ENCODE results near the gene SLC45A3. TPM values are rescaled to one million over a fixed set of nuclear protein-coding genes. Genes with fewer than 3 reads are reported as not detected.

SLC45A3 gene
- total and polyA plus RNA-seq, 2 donors (not counting 3 experiments of a cell fraction or from before 2014, with no cell fraction given): 15.1 to 15.6 TPM

- Histone ChIP-seq H3K9me1 (replicated peaks; ENCODE audit: control insufficient read depth, extremely low read depth, insufficient read depth, low read length) (no peaks in the 10 kb centered on the region), H3K9ac (replicated peaks; ENCODE audit: extremely low read depth, insufficient read depth, low read length) (peak overlapping the region; percentile 91), H3K79me2 (ENCODE audit: control insufficient read depth, insufficient read depth, low read length) (peaks cover 11% of the 10 kb centered on the region), H3K4me3 (replicated peaks in 1 of 3; ENCODE audit: insufficient read depth in 1 of 3, low read depth in 1 of 3, low read length in 3 of 3) (peak overlapping the region in 2 of 3 experiments; percentile 72 to 82), H3K4me1 (ENCODE audit: control insufficient read depth, extremely low read depth, insufficient read depth, low read length) (peaks cover 19% of the 10 kb centered on the region), H2AFZ (ENCODE audit: low read depth, low read length) (no peak overlapping the region), H4K20me1 (replicated peaks; ENCODE audit: control insufficient read depth, extremely low read depth, insufficient read depth, low read length) (no peaks in the 10 kb centered on the region), H3K27me3 (ENCODE audit: control insufficient read depth in 2 of 2, insufficient read depth in 2 of 2, low read length in 2 of 2) (no peaks in the 10 kb centered on the region), H3K27ac (ENCODE audit: insufficient read depth, low read depth, low read length) (peak overlapping the region; percentile 95), H3K9me3 (replicated peaks; ENCODE audit: control insufficient read depth, insufficient read depth, low read length) (no peaks in the 10 kb centered on the region), H3K4me2 (ENCODE audit: insufficient read depth, low read length) (peak overlapping the region; percentile 91), H3K36me3 (ENCODE audit: control insufficient read depth in 2 of 2, extremely low read depth in 1 of 2, insufficient read depth in 2 of 2, low read length in 2 of 2) (no peaks in the 10 kb centered on the region)
- no peak for TF ChIP-seq GATA2 (IDR thresholded peaks at IDR 0.05; ENCODE audit: insufficient read depth, insufficient read length, low read depth, low read length)
- TF ChIP-seq POLR2A (IDR thresholded peaks at IDR 0.05; ENCODE audit: low read depth, low read length): no peak
- TF ChIP-seq FOS (IDR thresholded peaks at IDR 0.05; ENCODE audit: borderline replicate concordance, insufficient read depth, low read length): no peak
- no peak for TF ChIP-seq MYC (IDR thresholded peaks at IDR 0.05; ENCODE audit: low read depth, low read length)
- TF ChIP-seq JUN (IDR thresholded peaks at IDR 0.05; ENCODE audit: borderline replicate concordance, insufficient read depth, insufficient read length, low read depth): no peak
- no peak for TF ChIP-seq POLR2AphosphoS5 (IDR thresholded peaks at IDR 0.05; ENCODE audit: insufficient read depth, low read depth, low read length)
- TF ChIP-seq, protein P1, sequence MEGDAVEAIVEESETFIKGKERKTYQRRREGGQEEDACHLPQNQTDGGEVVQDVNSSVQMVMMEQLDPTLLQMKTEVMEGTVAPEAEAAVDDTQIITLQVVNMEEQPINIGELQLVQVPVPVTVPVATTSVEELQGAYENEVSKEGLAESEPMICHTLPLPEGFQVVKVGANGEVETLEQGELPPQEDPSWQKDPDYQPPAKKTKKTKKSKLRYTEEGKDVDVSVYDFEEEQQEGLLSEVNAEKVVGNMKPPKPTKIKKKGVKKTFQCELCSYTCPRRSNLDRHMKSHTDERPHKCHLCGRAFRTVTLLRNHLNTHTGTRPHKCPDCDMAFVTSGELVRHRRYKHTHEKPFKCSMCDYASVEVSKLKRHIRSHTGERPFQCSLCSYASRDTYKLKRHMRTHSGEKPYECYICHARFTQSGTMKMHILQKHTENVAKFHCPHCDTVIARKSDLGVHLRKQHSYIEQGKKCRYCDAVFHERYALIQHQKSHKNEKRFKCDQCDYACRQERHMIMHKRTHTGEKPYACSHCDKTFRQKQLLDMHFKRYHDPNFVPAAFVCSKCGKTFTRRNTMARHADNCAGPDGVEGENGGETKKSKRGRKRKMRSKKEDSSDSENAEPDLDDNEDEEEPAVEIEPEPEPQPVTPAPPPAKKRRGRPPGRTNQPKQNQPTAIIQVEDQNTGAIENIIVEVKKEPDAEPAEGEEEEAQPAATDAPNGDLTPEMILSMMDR (IDR thresholded peaks at IDR 0.05; ENCODE audit: extremely low read depth in 1 of 2, insufficient read depth in 1 of 2, low read depth in 1 of 2, low read length in 2 of 2): no peak
- TF ChIP-seq EZH2 (IDR thresholded peaks at IDR 0.05; ENCODE audit: borderline replicate concordance, low read depth, low read length, severe bottlenecking): no peak
- no peak for TF ChIP-seq MAX (IDR thresholded peaks at IDR 0.05; ENCODE audit: insufficient read depth, insufficient read length)
- dilution Hi-C loops (cut with MboI; ENCODE audit: extremely low pct_ligation_motif_present, low sequenced_read_pairs): no loop called here
- POLR2A ChIA-PET: interaction anchor here (0.6 to 1.7 kb wide), 4 partner anchors 10 to 30 kb away, joined by 3 to 4 read pairs (median 4); no protein-coding TSS in a partner anchor
- intact Hi-C loops (cut with micrococcal nuclease): loop anchor here (1.0 to 2.0 kb wide), 4 partner anchors 12 to 33 kb away; no protein-coding TSS in a partner anchor
- DNase-seq (ENCODE audit: low read depth, low spot score): peak; percentile 87
- CTCF ChIA-PET: interaction anchor here (1.2 to 7.3 kb wide), 5 partner anchors 9 to 33 kb away, joined by 4 to 90 read pairs (median 18); no protein-coding TSS in a partner anchor
- no peak for FAIRE-seq
- BruUV-seq (replicated peaks): no TSS peak
These were observed 1.8 kb downstream of the SLC45A3 start for GRCh38 chr1:205678286-205679111.

Measured in endothelial cell of umbilical vein (primary cell).